Mesendoderm (in vitro differentiated cells): ENCODE data around the gene GALNTL6.

Source experiments
- DNase-seq: peaks from one replicate; pipeline ENCODE4 v3.0.0; 2013
- H2AK5ac ChIP-seq: 2 replicates; pipeline ENCODE4 v1.6.1; 2013; ENCODE audit warnings: low read length, inconsistent platforms
- H2BK120ac ChIP-seq: 2 replicates; pipeline ENCODE4 v1.6.1; 2013; ENCODE audit warnings: low read depth, mild to moderate bottlenecking, low read length, moderate library complexity, mixed read lengths
- H2BK15ac ChIP-seq: replicated peaks from 2 replicates; pipeline ENCODE4 v1.6.1; 2013; ENCODE audit warnings: low read depth, mild to moderate bottlenecking, moderate library complexity
- H2BK5ac ChIP-seq: 2 replicates; pipeline ENCODE4 v1.6.1; 2013; ENCODE audit warnings: low read length, inconsistent platforms
- H3K18ac ChIP-seq: 2 replicates; pipeline ENCODE4 v1.6.1; 2013; ENCODE audit warnings: mild to moderate bottlenecking, low read length, mixed read lengths
- H3K23ac ChIP-seq: one replicate; pipeline ENCODE4 v1.6.1; 2013; ENCODE audit warnings: low read length
- H3K27ac ChIP-seq: 2 replicates; pipeline ENCODE4 v1.5.1; 2013; ENCODE audit warnings: low read depth, mild to moderate bottlenecking, inconsistent platforms, low read length, moderate library complexity
- H3K27me3 ChIP-seq: 2 replicates; pipeline ENCODE4 v1.6.1; 2013; ENCODE audit warnings: low read length, control low read depth, mild to moderate bottlenecking, inconsistent platforms; ENCODE audit not compliant: insufficient read depth, poor library complexity
- H3K36me3 ChIP-seq: 2 replicates; pipeline ENCODE4 v1.6.1; 2013; ENCODE audit warnings: low read length, inconsistent platforms; ENCODE audit not compliant: control insufficient read depth, insufficient read depth
- H3K4ac ChIP-seq: one replicate; pipeline ENCODE4 v1.6.1; 2013; ENCODE audit warnings: low read depth, mild to moderate bottlenecking, low read length, moderate library complexity
- H3K4me1 ChIP-seq: 2 replicates; pipeline ENCODE4 v1.6.1; 2013; ENCODE audit warnings: low read depth, low read length, inconsistent platforms; ENCODE audit not compliant: control insufficient read depth
- H3K4me2 ChIP-seq: 2 replicates; pipeline ENCODE4 v1.6.1; 2013; ENCODE audit warnings: low read length
- H3K4me3 ChIP-seq: 2 replicates; pipeline ENCODE4 v1.5.1; 2013; ENCODE audit warnings: mild to moderate bottlenecking, low read length
- H3K56ac ChIP-seq: one replicate; pipeline ENCODE4 v1.6.1; 2013; ENCODE audit warnings: low read length
- H3K79me1 ChIP-seq: 2 replicates; pipeline ENCODE4 v1.6.1; 2013; ENCODE audit warnings: low read length, inconsistent platforms
- H3K79me2 ChIP-seq: 2 replicates; pipeline ENCODE4 v1.6.1; 2013; ENCODE audit warnings: mild to moderate bottlenecking, low read length; ENCODE audit not compliant: control insufficient read depth, insufficient read depth
- H3K9ac ChIP-seq: 2 replicates; pipeline ENCODE4 v1.6.1; 2013; ENCODE audit warnings: low read length, inconsistent platforms
- H4K5ac ChIP-seq: one replicate; pipeline ENCODE4 v1.6.1; 2013; ENCODE audit warnings: low read length
- H4K8ac ChIP-seq: one replicate; pipeline ENCODE4 v1.6.1; 2013; ENCODE audit warnings: low read depth, mild to moderate bottlenecking, control low read depth, low read length, moderate library complexity
- WGBS: extraction: QIAGEN DNeasy Blood & Tissue Kit; methylation state at CpG from one replicate; pipeline ENCODE4 v1.1.7; 2013; ENCODE audit warnings: low lambda C conversion rate, missing lambda C conversion rate; ENCODE audit not compliant: insufficient coverage; ENCODE audit errors: extremely low coverage; 5-methylcytosine and 5-hydroxymethylcytosine counted together

Gene GALNTL6

GRCh38 chr4:172709376-172709775, 896.2 kb downstream of the GALNTL6 start:
- Histone ChIP-seq H3K4me2 (no peak overlapping the region), H3K4me1 (no peaks in the 10 kb centered on the region), H3K9ac (no peak overlapping the region), H3K27me3 (no peaks in the 10 kb centered on the region), H2AK5ac (no peak overlapping the region), H3K23ac (no peak overlapping the region), H3K27ac (no peak overlapping the region), H3K79me1 (no peaks in the 10 kb centered on the region), H3K18ac (no peak overlapping the region), H3K4ac (no peak overlapping the region), H4K8ac (no peak overlapping the region), H3K79me2 (no peaks in the 10 kb centered on the region), H4K5ac (no peak overlapping the region), H2BK15ac (no peak overlapping the region), H2BK5ac (no peak overlapping the region), H3K56ac (no peak overlapping the region), H2BK120ac (no peak overlapping the region), H3K4me3 (no peak overlapping the region), H3K36me3 (no peaks in the 10 kb centered on the region)
- WGBS = no CpG with 5 or more reads among the region's 1 CpG
- no peak for DNase-seq

DNA sequence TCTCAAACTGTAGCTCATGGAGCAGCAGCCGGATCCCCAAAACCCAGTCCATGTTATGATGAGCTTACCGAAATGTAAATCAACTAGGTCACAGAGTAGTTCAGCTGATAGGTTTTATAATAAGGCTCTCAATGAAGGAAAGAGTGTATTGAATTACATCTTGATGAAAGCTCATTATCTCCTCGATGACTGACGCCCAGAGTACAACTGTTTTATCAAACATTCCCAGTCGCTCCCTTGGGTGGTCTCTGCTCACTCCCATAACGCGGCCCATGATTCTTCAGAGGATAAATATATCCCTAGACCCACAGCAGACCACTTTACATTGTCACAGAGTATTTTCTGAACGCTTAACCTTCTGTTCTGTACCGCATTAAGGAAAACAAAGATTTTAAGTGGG, 903.1 kb downstream of the GALNTL6 start:
- no peak for DNase-seq
- Histone ChIP-seq H2AK5ac (no peak overlapping the region), H3K4me2 (no peak overlapping the region), H3K79me1 (no peaks in the 10 kb centered on the region), H3K27me3 (no peaks in the 10 kb centered on the region), H3K56ac (no peak overlapping the region), H2BK5ac (no peak overlapping the region), H3K79me2 (no peaks in the 10 kb centered on the region), H3K27ac (no peak overlapping the region), H2BK15ac (no peak overlapping the region), H3K4ac (no peak overlapping the region), H3K18ac (no peak overlapping the region), H4K5ac (no peak overlapping the region), H3K36me3 (no peaks in the 10 kb centered on the region), H3K23ac (no peak overlapping the region), H3K4me3 (no peak overlapping the region), H2BK120ac (no peak overlapping the region), H3K9ac (no peak overlapping the region), H3K4me1 (no peaks in the 10 kb centered on the region), H4K8ac (no peak overlapping the region)
- WGBS = no CpG with 5 or more reads among the region's 9 CpGs

GRCh38 chr4:172721659-172722058, 908.5 kb downstream of the GALNTL6 start:
- no peaks in the 10 kb centered on the region for H3K79me2 ChIP-seq

GRCh38 chr4:172725581-172725980, 912.4 kb downstream of the GALNTL6 start:
- Histone ChIP-seq H3K9ac (no peak overlapping the region), H3K4ac (no peak overlapping the region), H3K56ac (no peak overlapping the region), H2BK5ac (no peak overlapping the region), H3K18ac (no peak overlapping the region), H3K27ac (no peak overlapping the region), H4K5ac (no peak overlapping the region), H2BK120ac (no peak overlapping the region), H4K8ac (no peak overlapping the region), H3K4me2 (no peak overlapping the region), H3K36me3 (no peaks in the 10 kb centered on the region), H3K4me3 (no peak overlapping the region), H2BK15ac (no peak overlapping the region), H2AK5ac (no peak overlapping the region), H3K79me2 (no peaks in the 10 kb centered on the region), H3K23ac (no peak overlapping the region), H3K4me1 (no peaks in the 10 kb centered on the region), H3K27me3 (no peaks in the 10 kb centered on the region), H3K79me1 (no peaks in the 10 kb centered on the region)
- WGBS = 80% methylated on average over 2 of the region's 3 CpGs
- no peak for DNase-seq

More at GRCh38 chr4:172721659-172722058, 908.5 kb downstream of the GALNTL6 start:
- Histone ChIP-seq H2BK5ac (no peak overlapping the region), H3K56ac (no peak overlapping the region), H3K9ac (no peak overlapping the region), H2BK120ac (no peak overlapping the region), H2AK5ac (no peak overlapping the region), H3K27me3 (no peaks in the 10 kb centered on the region), H4K5ac (no peak overlapping the region), H3K79me1 (no peaks in the 10 kb centered on the region), H3K4me1 (no peaks in the 10 kb centered on the region), H3K23ac (no peak overlapping the region), H3K18ac (no peak overlapping the region), H3K36me3 (no peaks in the 10 kb centered on the region), H2BK15ac (no peak overlapping the region), H3K4me3 (no peak overlapping the region), H3K4ac (no peak overlapping the region), H3K4me2 (no peak overlapping the region), H4K8ac (no peak overlapping the region), H3K27ac (no peak overlapping the region)
- DNase-seq = no peak
- no CpG with 5 or more reads among the region's 4 CpGs for WGBS

DNA sequence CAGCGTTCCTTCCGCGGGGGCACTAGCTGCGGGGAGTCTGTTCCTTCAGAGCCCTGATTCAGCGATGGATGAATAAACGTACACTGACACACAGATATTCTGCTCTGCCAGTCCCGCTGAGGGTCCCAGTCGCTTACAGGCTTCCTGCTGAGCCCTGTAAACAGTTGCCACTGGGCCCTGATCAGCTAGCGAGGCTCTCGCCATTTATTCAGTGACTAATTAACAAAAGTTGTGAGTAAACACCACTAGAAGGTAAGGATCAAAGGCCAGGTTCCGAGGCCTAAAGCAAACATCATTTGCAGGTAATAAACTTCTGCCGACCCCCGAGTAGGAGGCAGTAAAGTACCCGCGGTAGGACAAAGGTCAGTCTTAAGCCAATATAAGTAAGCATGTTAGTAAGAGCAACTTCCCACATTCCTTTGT, 912.8 kb downstream of the GALNTL6 start:
- no peak overlapping the region for H3K27ac ChIP-seq
- H3K4me1 ChIP-seq = no peaks in the 10 kb centered on the region
- H2BK5ac ChIP-seq = no peak overlapping the region
- H2BK120ac ChIP-seq = no peak overlapping the region
- no peak overlapping the region for H3K4me3 ChIP-seq
- no peaks in the 10 kb centered on the region for H3K27me3 ChIP-seq
- H4K5ac ChIP-seq = no peak overlapping the region
- no peak overlapping the region for H3K18ac ChIP-seq
- no peaks in the 10 kb centered on the region for H3K79me1 ChIP-seq
- no peak overlapping the region for H3K4ac ChIP-seq
- H3K9ac ChIP-seq = no peak overlapping the region
- H3K56ac ChIP-seq = no peak overlapping the region
- DNase-seq = peak; percentile 71
- H3K36me3 ChIP-seq = no peaks in the 10 kb centered on the region
- no peak overlapping the region for H4K8ac ChIP-seq
- H3K79me2 ChIP-seq = no peaks in the 10 kb centered on the region
- no peak overlapping the region for H2BK15ac ChIP-seq
- no CpG with 5 or more reads among the region's 15 CpGs for WGBS
- H3K23ac ChIP-seq = no peak overlapping the region
- H2AK5ac ChIP-seq = no peak overlapping the region
- no peak overlapping the region for H3K4me2 ChIP-seq

DNA sequence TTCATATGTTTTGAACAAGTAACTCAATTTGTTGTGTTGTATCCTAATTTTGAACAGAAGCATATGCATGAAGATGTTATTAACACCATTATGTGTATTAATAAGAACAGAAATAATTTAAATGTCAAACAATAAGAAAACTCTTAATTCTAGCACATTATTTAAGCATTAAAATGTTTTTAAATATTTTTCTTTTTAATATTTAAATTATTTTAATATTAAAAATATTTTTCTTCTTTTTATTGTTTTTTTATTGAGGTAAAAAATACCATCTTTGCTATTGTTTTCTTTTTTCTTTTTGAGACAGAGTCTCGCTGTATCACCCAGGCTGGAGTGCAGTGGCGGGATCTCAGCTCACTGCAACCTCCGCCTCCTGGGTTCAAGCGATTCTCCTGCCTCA, 914.4 kb downstream of the GALNTL6 start:
- H3K18ac ChIP-seq = no peak overlapping the region
- no peak overlapping the region for H3K56ac ChIP-seq
- H3K9ac ChIP-seq = no peak overlapping the region
- H3K23ac ChIP-seq = no peak overlapping the region
- H4K5ac ChIP-seq = no peak overlapping the region
- no peak overlapping the region for H2BK5ac ChIP-seq
- H3K79me2 ChIP-seq = no peaks in the 10 kb centered on the region
- H2BK15ac ChIP-seq = no peak overlapping the region
- WGBS = no CpG with 5 or more reads among the region's 4 CpGs
- no peak overlapping the region for H4K8ac ChIP-seq
- no peak overlapping the region for H3K4me2 ChIP-seq
- no peak overlapping the region for H2AK5ac ChIP-seq
- H3K36me3 ChIP-seq = no peaks in the 10 kb centered on the region
- no peaks in the 10 kb centered on the region for H3K4me1 ChIP-seq
- no peaks in the 10 kb centered on the region for H3K27me3 ChIP-seq
- no peak overlapping the region for H3K4ac ChIP-seq
- DNase-seq = no peak
- no peak overlapping the region for H3K27ac ChIP-seq
- H3K4me3 ChIP-seq = no peak overlapping the region
- no peaks in the 10 kb centered on the region for H3K79me1 ChIP-seq
- H2BK120ac ChIP-seq = no peak overlapping the region
